Dermis blood vessel endothelial cell (primary cell): ENCODE measurements around the gene CBLN2. TPM values are rescaled to one million over a fixed set of nuclear protein-coding genes. Genes with fewer than 3 reads are reported as not detected.
A peak's percentile ranks its signal among the peaks of the same experiment; 100 is the strongest.

ENCODE experiments used
- DNase-seq: peaks from one replicate; pipeline ENCODE4 v3.0.0; 2010
- total RNA-seq: library from RNA; depleted of rRNA; stranded (reverse); fragments of >200 nt; gene quantifications from 2 replicates; pipeline ENCODE4 v1.2.3, GENCODE V29; 2014

The CBLN2 gene
- not detected in 2 replicates for total RNA-seq

- peak; percentile 83 for DNase-seq
Observed at GRCh38 chr18:72544092-72544886, at the start of gene CBLN2. Gene CBLN2, minus strand, starts transcription at chr18:72544342. Its CDS starts 2,182 bp downstream, at chr18:72542160.

- DNase-seq = no peak
Observed at GRCh38 chr18:72588360-72588759, 44.2 kb upstream of the CBLN2 start.

- DNase-seq = no peak
Observed at GRCh38 chr18:72584787-72585186, 40.6 kb upstream of the CBLN2 start.

GRCh38 chr18:72581976-72582375 lies 37.8 kb upstream of the CBLN2 start:
- DNase-seq = no peak

GRCh38 chr18:72572896-72573295 lies 28.8 kb upstream of the CBLN2 start:
- DNase-seq = no peak

GRCh38 chr18:72566290-72566689 lies 22.1 kb upstream of the CBLN2 start:
- no peak for DNase-seq

GRCh38 chr18:72555968-72556367 lies 11.8 kb upstream of the CBLN2 start:
- no peak for DNase-seq

GRCh38 chr18:72555101-72555500 lies 11.0 kb upstream of the CBLN2 start:
- no peak for DNase-seq

GRCh38 chr18:72543357-72544055 lies 636 bp downstream of the CBLN2 start:
- peak; percentile 9 for DNase-seq

GRCh38 chr18:72542984-72543356 lies 1.2 kb downstream of the CBLN2 start:
- peak; percentile 13 for DNase-seq

GRCh38 chr18:72542342-72542741 lies 1.8 kb downstream of the CBLN2 start:
- DNase-seq = peak; percentile 9

- peak; percentile 17 for DNase-seq
Observed at GRCh38 chr18:72541871-72542332, 2.2 kb downstream of the CBLN2 start.

GRCh38 chr18:72539901-72540300 lies 4.2 kb downstream of the CBLN2 start:
- DNase-seq = no peak

- no peak for DNase-seq
Observed at GRCh38 chr18:72530622-72531021, 13.5 kb downstream of the CBLN2 start.

GRCh38 chr18:72504866-72505265 lies 39.3 kb downstream of the CBLN2 start:
- DNase-seq = no peak

GRCh38 chr18:72502671-72503431 lies 41.3 kb downstream of the CBLN2 start:
- no peak for DNase-seq

GRCh38 chr18:72492497-72492896 lies 51.6 kb downstream of the CBLN2 start:
- no peak for DNase-seq
